ENCODE measurements around the gene EBF3.

DNA sequence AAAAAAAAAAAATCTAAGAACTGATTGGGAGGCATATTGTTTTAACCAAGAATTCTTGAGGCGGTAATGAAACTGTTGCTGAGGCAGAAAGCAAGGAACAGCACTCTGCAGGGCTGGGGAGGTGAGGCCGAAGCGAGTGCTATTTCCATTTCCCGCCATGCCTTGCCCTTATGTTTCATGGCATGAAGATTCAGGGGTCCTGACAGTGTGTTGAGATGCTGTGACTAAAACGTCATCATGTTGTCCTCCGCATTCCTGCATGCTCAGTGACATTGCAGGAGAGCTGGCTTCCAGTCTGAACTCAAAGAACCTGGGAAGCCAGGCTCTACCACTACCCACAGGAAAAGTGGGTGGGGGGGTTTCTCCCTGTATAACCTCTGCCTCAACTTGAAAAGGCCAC, 85.2 kb downstream of the EBF3 start:
- TF ChIP-seq, protein P1, sequence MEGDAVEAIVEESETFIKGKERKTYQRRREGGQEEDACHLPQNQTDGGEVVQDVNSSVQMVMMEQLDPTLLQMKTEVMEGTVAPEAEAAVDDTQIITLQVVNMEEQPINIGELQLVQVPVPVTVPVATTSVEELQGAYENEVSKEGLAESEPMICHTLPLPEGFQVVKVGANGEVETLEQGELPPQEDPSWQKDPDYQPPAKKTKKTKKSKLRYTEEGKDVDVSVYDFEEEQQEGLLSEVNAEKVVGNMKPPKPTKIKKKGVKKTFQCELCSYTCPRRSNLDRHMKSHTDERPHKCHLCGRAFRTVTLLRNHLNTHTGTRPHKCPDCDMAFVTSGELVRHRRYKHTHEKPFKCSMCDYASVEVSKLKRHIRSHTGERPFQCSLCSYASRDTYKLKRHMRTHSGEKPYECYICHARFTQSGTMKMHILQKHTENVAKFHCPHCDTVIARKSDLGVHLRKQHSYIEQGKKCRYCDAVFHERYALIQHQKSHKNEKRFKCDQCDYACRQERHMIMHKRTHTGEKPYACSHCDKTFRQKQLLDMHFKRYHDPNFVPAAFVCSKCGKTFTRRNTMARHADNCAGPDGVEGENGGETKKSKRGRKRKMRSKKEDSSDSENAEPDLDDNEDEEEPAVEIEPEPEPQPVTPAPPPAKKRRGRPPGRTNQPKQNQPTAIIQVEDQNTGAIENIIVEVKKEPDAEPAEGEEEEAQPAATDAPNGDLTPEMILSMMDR (IDR thresholded peaks at IDR 0.05; ENCODE audit: low read depth, low read length), result no peak
- TF ChIP-seq EZH2phosphoT487 (IDR thresholded peaks at IDR 0.05; ENCODE audit: low read depth), result no peak
